ENCODE data around the gene C11orf91.
"Not testable (repeated sequence)": the region's sequence is repeated elsewhere in the genome, so short reads cannot be mapped to it uniquely, and the experiment has no call there.

C11orf91 gene

DNA sequence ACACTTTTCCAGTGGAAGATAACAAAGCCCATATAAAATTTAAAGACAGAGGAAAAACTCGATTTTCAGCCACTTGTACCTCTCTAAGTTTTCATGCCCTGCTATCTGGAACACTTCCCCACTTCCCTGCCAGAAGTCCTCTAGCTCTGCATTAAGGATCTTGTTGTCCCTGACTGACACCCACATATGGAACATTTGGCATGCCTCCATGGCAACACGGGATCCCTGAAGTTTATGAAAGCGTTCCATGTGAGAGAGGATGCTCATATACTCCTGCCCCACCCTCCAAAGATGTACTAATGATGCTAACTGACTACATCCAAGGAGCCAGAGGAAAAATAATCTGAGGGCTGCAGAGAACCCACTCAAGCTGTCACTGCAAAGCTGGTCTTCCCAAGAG is 8.8 kb upstream of the C11orf91 start:
- Histone ChIP-seq H3K4me3 (replicated peaks; ENCODE audit: low read depth, low read length) (no peak overlapping the region), H3K36me3 (ENCODE audit: control insufficient read depth, insufficient read depth, low read length) (peaks cover 12% of the 10 kb centered on the region), H3K27me3 (replicated peaks; ENCODE audit: control insufficient read depth, insufficient read depth, low read length) (no peaks in the 10 kb centered on the region)
- TF ChIP-seq, protein P1, sequence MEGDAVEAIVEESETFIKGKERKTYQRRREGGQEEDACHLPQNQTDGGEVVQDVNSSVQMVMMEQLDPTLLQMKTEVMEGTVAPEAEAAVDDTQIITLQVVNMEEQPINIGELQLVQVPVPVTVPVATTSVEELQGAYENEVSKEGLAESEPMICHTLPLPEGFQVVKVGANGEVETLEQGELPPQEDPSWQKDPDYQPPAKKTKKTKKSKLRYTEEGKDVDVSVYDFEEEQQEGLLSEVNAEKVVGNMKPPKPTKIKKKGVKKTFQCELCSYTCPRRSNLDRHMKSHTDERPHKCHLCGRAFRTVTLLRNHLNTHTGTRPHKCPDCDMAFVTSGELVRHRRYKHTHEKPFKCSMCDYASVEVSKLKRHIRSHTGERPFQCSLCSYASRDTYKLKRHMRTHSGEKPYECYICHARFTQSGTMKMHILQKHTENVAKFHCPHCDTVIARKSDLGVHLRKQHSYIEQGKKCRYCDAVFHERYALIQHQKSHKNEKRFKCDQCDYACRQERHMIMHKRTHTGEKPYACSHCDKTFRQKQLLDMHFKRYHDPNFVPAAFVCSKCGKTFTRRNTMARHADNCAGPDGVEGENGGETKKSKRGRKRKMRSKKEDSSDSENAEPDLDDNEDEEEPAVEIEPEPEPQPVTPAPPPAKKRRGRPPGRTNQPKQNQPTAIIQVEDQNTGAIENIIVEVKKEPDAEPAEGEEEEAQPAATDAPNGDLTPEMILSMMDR (IDR thresholded peaks at IDR 0.05; ENCODE audit: insufficient read depth, low read length, poor library complexity, severe bottlenecking), result no peak
- DNase-seq (ENCODE audit: extremely low read depth, insufficient read length), result no peak

DNA sequence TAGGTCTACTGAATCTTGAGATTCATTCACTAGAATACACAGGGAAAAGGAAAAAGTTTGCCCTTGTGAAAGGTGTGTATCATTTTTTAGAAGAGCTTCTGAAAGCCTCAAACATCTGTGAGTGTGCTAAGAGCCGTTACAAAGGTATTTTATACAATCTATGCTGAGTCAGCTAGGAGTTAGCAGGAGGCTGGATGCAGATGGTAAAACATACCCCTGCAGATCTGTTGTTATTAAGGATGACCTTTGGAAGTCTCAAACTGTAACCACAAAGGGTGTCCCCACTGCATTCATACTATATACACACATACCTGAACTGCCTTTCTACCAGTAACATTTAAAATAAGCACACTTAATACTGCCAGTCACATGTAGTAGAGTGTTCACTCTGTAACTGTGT is 8.4 kb upstream of the C11orf91 start:
- H3K27me3 ChIP-seq (replicated peaks; ENCODE audit: control insufficient read depth, insufficient read depth, low read length), result no peaks in the 10 kb centered on the region
- TF ChIP-seq, protein P1 (IDR thresholded peaks at IDR 0.05; ENCODE audit: insufficient read depth, low read length, poor library complexity, severe bottlenecking), result no peak
- H3K4me3 ChIP-seq (replicated peaks; ENCODE audit: low read depth, low read length), result no peak overlapping the region
- DNase-seq (ENCODE audit: extremely low read depth, insufficient read length), result no peak
- H3K36me3 ChIP-seq (ENCODE audit: control insufficient read depth, insufficient read depth, low read length), result peaks cover 12% of the 10 kb centered on the region

DNA sequence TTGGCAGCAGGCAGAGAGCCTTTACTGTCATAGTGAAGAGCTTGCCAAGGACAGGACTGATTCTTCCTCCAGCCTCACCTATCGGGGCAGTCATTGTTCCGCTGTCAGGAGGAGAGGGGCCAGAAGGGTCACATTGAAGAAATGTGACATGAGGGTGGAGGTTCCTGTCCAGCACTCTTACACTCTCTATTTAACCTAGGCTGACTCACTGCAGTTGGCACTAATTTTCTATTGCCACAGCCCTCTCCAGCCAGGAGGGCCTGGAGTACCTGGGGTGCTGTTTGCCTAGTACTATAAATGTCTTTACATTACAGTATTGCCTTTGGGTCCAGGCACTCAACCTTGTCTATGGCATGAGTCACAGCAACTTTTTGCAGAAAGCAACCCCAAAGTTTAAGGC is 7.2 kb upstream of the C11orf91 start:
- not testable (repeated sequence) for H3K27me3 ChIP-seq (replicated peaks; ENCODE audit: control insufficient read depth, insufficient read depth, low read length); H3K4me3 ChIP-seq (replicated peaks; ENCODE audit: low read depth, low read length); DNase-seq (ENCODE audit: extremely low read depth, insufficient read length)
- peaks cover 12% of the 10 kb centered on the region for H3K36me3 ChIP-seq (ENCODE audit: control insufficient read depth, insufficient read depth, low read length)

DNA sequence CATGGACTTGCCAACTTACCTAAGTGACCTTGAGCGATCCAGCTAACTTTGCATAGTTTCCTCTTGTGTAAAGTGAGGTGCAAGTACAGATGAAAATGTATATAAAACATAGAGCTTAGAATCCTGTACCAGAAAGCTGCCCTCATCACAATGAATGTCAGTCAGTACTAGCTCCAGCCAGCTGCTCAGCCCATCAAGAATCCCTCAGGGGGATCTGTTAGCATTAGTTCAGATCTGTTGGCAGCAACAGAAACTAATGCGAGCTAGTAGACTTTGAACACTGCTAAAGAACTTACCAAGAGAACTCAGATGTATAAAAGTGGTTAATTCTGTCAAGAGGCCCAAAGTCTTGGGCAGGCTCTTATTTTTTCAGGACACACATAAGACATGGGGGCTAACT is 6.3 kb upstream of the C11orf91 start:
- H3K27me3 ChIP-seq (replicated peaks; ENCODE audit: control insufficient read depth, insufficient read depth, low read length), result no peaks in the 10 kb centered on the region
- TF ChIP-seq, protein P1 (IDR thresholded peaks at IDR 0.05; ENCODE audit: insufficient read depth, low read length, poor library complexity, severe bottlenecking), result no peak
- DNase-seq (ENCODE audit: extremely low read depth, insufficient read length), result no peak
- no peak overlapping the region for H3K4me3 ChIP-seq (replicated peaks; ENCODE audit: low read depth, low read length)
- H3K36me3 ChIP-seq (ENCODE audit: control insufficient read depth, insufficient read depth, low read length), result peaks cover 12% of the 10 kb centered on the region

DNA sequence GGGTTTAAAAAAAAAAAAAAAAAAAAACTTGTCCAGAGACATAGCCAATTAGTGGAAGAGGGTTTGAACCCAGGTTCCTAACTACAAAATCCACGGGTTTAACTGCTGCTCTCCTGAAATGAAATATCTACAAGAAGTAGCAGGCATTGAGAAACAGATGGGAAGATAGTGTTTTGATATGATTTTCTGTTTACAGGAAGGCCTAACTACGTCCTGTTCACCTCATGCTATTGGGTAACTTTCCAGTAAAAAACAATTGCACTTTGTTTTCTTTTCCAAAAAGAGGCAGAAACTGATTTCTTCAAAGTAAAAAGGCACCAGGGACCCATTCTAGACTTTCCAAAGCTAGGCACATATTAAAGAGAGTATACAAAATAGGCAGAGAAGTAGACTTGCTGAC is 5.9 kb upstream of the C11orf91 start:
- DNase-seq (ENCODE audit: extremely low read depth, insufficient read length), result no peak
- Histone ChIP-seq H3K27me3 (replicated peaks; ENCODE audit: control insufficient read depth, insufficient read depth, low read length) (no peaks in the 10 kb centered on the region), H3K4me3 (replicated peaks; ENCODE audit: low read depth, low read length) (no peak overlapping the region), H3K36me3 (ENCODE audit: control insufficient read depth, insufficient read depth, low read length) (peaks cover 12% of the 10 kb centered on the region)
- TF ChIP-seq, protein P1 (IDR thresholded peaks at IDR 0.05; ENCODE audit: insufficient read depth, low read length, poor library complexity, severe bottlenecking), result no peak

DNA sequence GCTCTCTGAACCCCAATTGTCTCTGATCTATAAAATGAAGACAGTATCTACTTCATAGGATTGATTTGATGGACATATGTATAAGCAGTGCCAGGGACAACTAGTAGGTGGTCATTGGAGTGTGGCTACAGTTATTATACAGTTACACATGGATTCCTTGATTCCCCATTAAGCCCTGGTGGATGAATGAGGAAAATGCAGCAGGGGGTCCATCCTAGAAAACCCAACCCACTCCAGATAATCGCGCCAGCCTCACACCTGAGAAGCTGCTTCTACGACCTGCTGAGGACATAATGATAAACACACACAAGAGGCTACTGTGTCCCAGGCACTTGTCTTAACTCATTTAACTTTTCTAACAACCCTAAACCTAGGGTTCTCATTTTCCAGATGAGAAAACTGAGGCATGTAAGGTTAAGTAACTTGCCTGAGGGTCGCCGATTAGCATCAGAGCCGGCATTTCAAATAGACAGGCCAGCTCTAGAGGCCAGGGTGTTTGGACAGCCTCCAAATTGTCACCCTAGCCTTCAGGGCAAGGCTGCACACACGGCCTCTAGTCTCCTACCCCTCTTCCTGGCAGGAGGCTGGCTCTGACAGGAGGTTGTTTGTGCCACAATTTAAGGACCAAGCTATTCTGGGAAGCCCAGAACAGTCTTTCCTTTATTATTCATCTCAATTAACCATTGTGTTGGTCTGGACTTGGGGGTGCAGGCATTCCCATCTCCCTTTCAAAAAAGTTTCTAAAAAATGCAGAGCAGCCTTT is 3.8 kb upstream of the C11orf91 start:
- no peaks in the 10 kb centered on the region; the same call in 1 of the 2 replicates for H3K27me3 ChIP-seq (replicated peaks; ENCODE audit: control insufficient read depth, insufficient read depth, low read length)
- no peak for DNase-seq (ENCODE audit: extremely low read depth, insufficient read length)
- TF ChIP-seq, protein P1 (IDR thresholded peaks at IDR 0.05; ENCODE audit: insufficient read depth, low read length, poor library complexity, severe bottlenecking), result no peak
- peaks cover 9% of the 10 kb centered on the region for H3K36me3 ChIP-seq (ENCODE audit: control insufficient read depth, insufficient read depth, low read length)
- no peak overlapping the region for H3K4me3 ChIP-seq (replicated peaks; ENCODE audit: low read depth, low read length)
